Trophoblast cell (in vitro differentiated cells and primary cell): ENCODE results near the gene IFNA5.

Experiments used
- DNase-seq, 2 donors: peaks; one replicate each; pipeline ENCODE4 v3.0.0-alpha.2; 2016
- H2AFZ ChIP-seq: 2 replicates; pipeline ENCODE4 v1.6.1; 2013; ENCODE audit warnings: low read length, moderate library complexity, mild to moderate bottlenecking; ENCODE audit not compliant: insufficient read depth, poor library complexity
- H2AK5ac ChIP-seq: 2 replicates; pipeline ENCODE4 v1.6.1; 2013; ENCODE audit warnings: mild to moderate bottlenecking, low read length
- H2BK120ac ChIP-seq: 2 replicates; pipeline ENCODE4 v1.6.1; 2013; ENCODE audit warnings: low read length, mild to moderate bottlenecking, moderate library complexity; ENCODE audit not compliant: insufficient read depth, poor library complexity
- H2BK12ac ChIP-seq: 2 replicates; pipeline ENCODE4 v1.6.1; 2013; ENCODE audit warnings: mild to moderate bottlenecking, low read length, moderate library complexity
- H2BK5ac ChIP-seq: 2 replicates; pipeline ENCODE4 v1.6.1; 2013; ENCODE audit warnings: low read length, low read depth, moderate library complexity, mild to moderate bottlenecking; ENCODE audit not compliant: poor library complexity
- H3K14ac ChIP-seq: 2 replicates; pipeline ENCODE4 v1.6.1; 2013; ENCODE audit warnings: mild to moderate bottlenecking, low read length
- H3K18ac ChIP-seq: 2 replicates; pipeline ENCODE4 v1.6.1; 2013; ENCODE audit warnings: mild to moderate bottlenecking, low read length
- H3K23ac ChIP-seq: 2 replicates; pipeline ENCODE4 v1.6.1; 2013; ENCODE audit warnings: low read length
- H3K27ac ChIP-seq: 2 replicates; pipeline ENCODE4 v1.5.1; 2013; ENCODE audit warnings: low read depth, mild to moderate bottlenecking, inconsistent platforms, low read length, moderate library complexity
- H3K27me3 ChIP-seq: 2 replicates; pipeline ENCODE4 v1.6.1; 2013; ENCODE audit warnings: inconsistent platforms, mild to moderate bottlenecking, low read length, moderate library complexity; ENCODE audit not compliant: insufficient read depth
- H3K36me3 ChIP-seq, 2 experiments: 1 replicate in 1 of 2; 2 replicates in 1 of 2; pipeline ENCODE4 v1.6.1; 2013; ENCODE audit warnings: low read length in 2 of 2, mild to moderate bottlenecking in 2 of 2, moderate library complexity in 1 of 2; ENCODE audit not compliant: insufficient read depth in 2 of 2, control insufficient read depth in 1 of 2
- H3K4ac ChIP-seq: 2 replicates; pipeline ENCODE4 v1.6.1; 2013; ENCODE audit warnings: low read depth, mild to moderate bottlenecking, low read length, moderate library complexity
- H3K4me1 ChIP-seq, 2 experiments: 1 replicate in 1 of 2; 2 replicates in 1 of 2; pipeline ENCODE4 v1.6.1; 2013; ENCODE audit warnings: low read length in 2 of 2, mild to moderate bottlenecking in 2 of 2, moderate library complexity in 1 of 2; ENCODE audit not compliant: insufficient read depth in 2 of 2, control insufficient read depth in 1 of 2
- H3K4me2 ChIP-seq: 2 replicates; pipeline ENCODE4 v1.6.1; 2013; ENCODE audit warnings: inconsistent platforms, mild to moderate bottlenecking, low read length, moderate library complexity
- H3K4me3 ChIP-seq: 2 replicates; pipeline ENCODE4 v1.5.1; 2013; ENCODE audit warnings: mild to moderate bottlenecking, low read depth, low read length, inconsistent platforms
- H3K79me1 ChIP-seq: one replicate; pipeline ENCODE4 v1.6.1; 2013; ENCODE audit warnings: low read length
- H3K79me2 ChIP-seq: 2 replicates; pipeline ENCODE4 v1.6.1; 2013; ENCODE audit warnings: low read length, mild to moderate bottlenecking; ENCODE audit not compliant: control insufficient read depth, insufficient read depth, poor library complexity
- H3K9ac ChIP-seq: 2 replicates; pipeline ENCODE4 v1.6.1; 2013; ENCODE audit warnings: mild to moderate bottlenecking, low read length
- H3K9me3 ChIP-seq: 2 replicates; pipeline ENCODE4 v1.6.1; 2013; ENCODE audit warnings: low read depth, mild to moderate bottlenecking, control low read depth, inconsistent platforms, low read length; ENCODE audit not compliant: insufficient read depth
- H4K12ac ChIP-seq: 2 replicates; pipeline ENCODE4 v1.6.1; 2013; ENCODE audit warnings: low read depth, mild to moderate bottlenecking, low read length, moderate library complexity
- H4K8ac ChIP-seq: 2 replicates; pipeline ENCODE4 v1.6.1; 2013; ENCODE audit warnings: low read depth, mild to moderate bottlenecking, low read length, moderate library complexity
- H4K91ac ChIP-seq: one replicate; pipeline ENCODE4 v1.6.1; 2013; ENCODE audit warnings: low read depth, mild to moderate bottlenecking, low read length, moderate library complexity
- WGBS: extraction: QIAGEN DNeasy Blood & Tissue Kit; methylation state at CpG from one replicate; pipeline ENCODE4 v1.1.7; 2013; ENCODE audit warnings: missing lambda C conversion rate; ENCODE audit not compliant: insufficient read length, insufficient coverage; ENCODE audit errors: extremely low coverage; 5-methylcytosine and 5-hydroxymethylcytosine counted together

IFNA5 gene

DNA sequence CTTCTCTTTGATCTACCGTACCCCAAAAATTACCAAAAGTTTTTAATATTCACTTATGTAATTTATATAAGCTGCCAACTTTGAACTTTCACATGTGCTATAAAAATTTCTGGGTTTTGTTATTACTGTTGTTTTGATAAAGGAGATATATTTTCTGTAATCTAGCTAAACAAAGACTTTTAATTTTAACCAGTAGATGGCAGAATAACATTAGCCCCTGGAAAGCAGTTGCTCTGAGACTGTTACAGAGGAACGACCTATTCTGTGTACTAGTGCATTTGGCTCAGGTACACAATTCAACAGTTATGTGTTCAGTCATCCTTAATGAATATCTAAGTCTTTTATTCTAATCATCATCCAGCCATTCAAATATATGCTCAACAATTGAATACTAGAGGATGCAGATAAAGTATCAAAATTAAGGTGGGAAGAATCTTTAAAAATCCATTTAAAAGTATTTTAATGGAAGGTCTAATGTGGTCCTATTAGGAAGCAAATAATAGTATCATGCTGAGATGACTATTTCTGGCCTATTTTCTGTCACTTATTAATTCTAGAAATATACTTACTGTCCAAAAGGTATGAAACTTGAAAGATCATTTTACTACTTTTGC lies 21.5 kb upstream of the IFNA5 start:
- H4K12ac ChIP-seq, result no peak overlapping the region
- no peak overlapping the region for H3K4ac ChIP-seq
- H3K9me3 ChIP-seq, result no peaks in the 10 kb centered on the region
- DNase-seq, result peak in 1 of 2 donors; percentile 83
- H2AK5ac ChIP-seq, result no peak overlapping the region
- H2BK5ac ChIP-seq, result no peak overlapping the region
- peaks cover 0 to 3% of the 10 kb centered on the region in 2 experiments for H3K36me3 ChIP-seq
- no peaks in the 10 kb centered on the region for H3K27me3 ChIP-seq
- no peaks in the 10 kb centered on the region for H3K79me1 ChIP-seq
- H3K18ac ChIP-seq, result no peak overlapping the region
- H3K79me2 ChIP-seq, result no peaks in the 10 kb centered on the region
- H2AFZ ChIP-seq, result no peak overlapping the region
- no peak overlapping the region for H3K4me3 ChIP-seq
- WGBS, result no CpG with 5 or more reads among the region's 2 CpGs
- H3K23ac ChIP-seq, result no peak overlapping the region
- no peak overlapping the region for H3K14ac ChIP-seq
- no peak overlapping the region for H2BK12ac ChIP-seq
- no peak overlapping the region for H3K4me2 ChIP-seq
- H4K91ac ChIP-seq, result no peak overlapping the region
- no peak overlapping the region for H3K27ac ChIP-seq
- peaks cover 0 to 1% of the 10 kb centered on the region in 2 experiments for H3K4me1 ChIP-seq
- no peak overlapping the region for H3K9ac ChIP-seq
- H4K8ac ChIP-seq, result no peak overlapping the region
- H2BK120ac ChIP-seq, result no peak overlapping the region

DNA sequence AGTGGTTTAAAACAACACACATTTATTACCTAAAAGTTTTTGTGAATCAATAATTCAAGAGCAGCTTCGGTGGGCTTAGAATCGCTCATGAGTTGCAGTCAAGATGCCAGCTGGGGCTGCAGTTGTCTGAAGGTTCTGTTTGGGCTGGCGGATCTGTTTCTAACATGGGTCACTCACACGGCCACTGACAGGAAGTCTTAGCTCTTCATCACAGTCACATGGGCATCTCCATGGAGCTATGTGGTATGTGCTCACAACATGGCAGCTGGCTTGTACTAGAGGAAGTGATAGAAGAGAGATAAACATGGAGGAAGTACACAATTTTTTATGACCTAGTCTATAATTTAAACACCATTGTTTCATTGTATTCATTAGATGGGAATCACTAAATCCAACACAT lies 18.9 kb upstream of the IFNA5 start:
- peaks cover 0 to 5% of the 10 kb centered on the region in 2 experiments for H3K36me3 ChIP-seq
- H2AK5ac ChIP-seq, result no peak overlapping the region
- H3K27ac ChIP-seq, result no peak overlapping the region
- no peaks in the 10 kb centered on the region for H3K79me1 ChIP-seq
- H3K4me1 ChIP-seq, result no peaks in the 10 kb centered on the region
- H2BK5ac ChIP-seq, result no peak overlapping the region
- no peak overlapping the region for H3K4me3 ChIP-seq
- no peaks in the 10 kb centered on the region for H3K9me3 ChIP-seq
- no peak overlapping the region for H4K8ac ChIP-seq
- no peaks in the 10 kb centered on the region for H3K79me2 ChIP-seq
- H2BK12ac ChIP-seq, result no peak overlapping the region
- H2AFZ ChIP-seq, result no peak overlapping the region
- no peak overlapping the region for H4K12ac ChIP-seq
- no peak overlapping the region for H3K14ac ChIP-seq
- no peak overlapping the region for H3K23ac ChIP-seq
- no peak overlapping the region for H3K4me2 ChIP-seq
- no peak overlapping the region for H3K9ac ChIP-seq
- H4K91ac ChIP-seq, result no peak overlapping the region
- H3K27me3 ChIP-seq, result no peaks in the 10 kb centered on the region
- no peak overlapping the region for H2BK120ac ChIP-seq
- H3K18ac ChIP-seq, result no peak overlapping the region
- no peak overlapping the region for H3K4ac ChIP-seq
- no CpG with 5 or more reads among the region's 4 CpGs for WGBS
- no peak for DNase-seq

DNA sequence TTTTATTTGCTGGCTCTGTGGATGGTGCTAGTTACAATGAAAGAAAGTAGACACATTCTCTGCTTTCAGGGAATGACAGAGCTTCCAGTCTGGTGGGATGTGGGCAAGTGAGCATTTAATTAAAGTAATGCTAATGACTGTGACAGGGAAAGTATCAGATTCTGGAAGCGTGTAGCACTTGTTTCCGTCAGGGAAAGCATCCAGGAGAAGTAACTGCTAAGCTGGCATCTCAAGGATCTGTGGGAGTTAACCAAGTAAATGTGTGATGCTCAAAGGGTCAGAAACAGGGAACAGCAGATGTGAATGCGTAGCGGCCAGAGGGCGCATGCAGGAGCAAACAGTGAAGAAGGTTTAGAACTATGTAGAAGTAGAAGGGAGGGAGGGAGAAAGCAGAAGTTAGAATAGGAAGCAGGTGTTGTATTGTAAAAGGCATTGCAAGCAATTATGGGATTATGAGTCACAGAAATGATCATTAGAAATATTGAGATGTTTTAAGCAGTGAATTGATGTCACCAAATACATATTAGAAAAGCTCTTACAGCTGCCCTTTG lies 17.9 kb upstream of the IFNA5 start:
- H3K27me3 ChIP-seq, result no peaks in the 10 kb centered on the region
- no peak overlapping the region for H2BK12ac ChIP-seq
- no peaks in the 10 kb centered on the region for H3K4me1 ChIP-seq
- H4K12ac ChIP-seq, result no peak overlapping the region
- no peak overlapping the region for H3K4ac ChIP-seq
- no peak overlapping the region for H4K91ac ChIP-seq
- H3K23ac ChIP-seq, result no peak overlapping the region
- no peak overlapping the region for H2BK5ac ChIP-seq
- no peak overlapping the region for H3K9ac ChIP-seq
- no peak for DNase-seq
- H3K27ac ChIP-seq, result no peak overlapping the region
- H3K79me2 ChIP-seq, result no peaks in the 10 kb centered on the region
- no peak overlapping the region for H3K14ac ChIP-seq
- no peak overlapping the region for H3K18ac ChIP-seq
- peaks cover 0 to 5% of the 10 kb centered on the region in 2 experiments for H3K36me3 ChIP-seq
- no peaks in the 10 kb centered on the region for H3K79me1 ChIP-seq
- H4K8ac ChIP-seq, result peak overlapping the region; percentile 28
- no peak overlapping the region for H3K4me2 ChIP-seq
- no peak overlapping the region for H3K4me3 ChIP-seq
- H2AK5ac ChIP-seq, result no peak overlapping the region
- H3K9me3 ChIP-seq, result no peaks in the 10 kb centered on the region
- H2AFZ ChIP-seq, result no peak overlapping the region
- no CpG with 5 or more reads among the region's 5 CpGs for WGBS
- H2BK120ac ChIP-seq, result no peak overlapping the region

DNA sequence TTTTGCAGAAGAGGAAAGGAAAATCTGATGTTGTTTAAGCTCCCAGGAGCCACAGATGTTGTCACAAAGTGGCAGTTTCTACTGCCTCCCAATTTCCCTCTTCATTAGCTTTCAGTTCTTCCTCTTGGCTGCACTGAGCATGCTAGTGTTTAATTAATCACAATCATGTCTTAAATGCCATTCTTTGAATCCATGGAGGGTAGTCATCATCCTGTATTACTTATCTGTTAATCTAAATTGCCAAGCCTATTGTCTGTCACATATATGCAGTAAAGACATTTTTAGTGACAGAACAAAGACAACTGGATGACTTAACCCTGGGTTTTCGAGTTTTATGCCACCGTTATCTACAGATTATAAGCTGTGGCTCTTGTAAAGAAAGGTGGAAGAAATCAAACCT lies 15.4 kb upstream of the IFNA5 start:
- DNase-seq, result no peak
- no peaks in the 10 kb centered on the region for H3K9me3 ChIP-seq
- H3K79me1 ChIP-seq, result no peaks in the 10 kb centered on the region
- no peaks in the 10 kb centered on the region for H3K79me2 ChIP-seq
- no CpG with 5 or more reads among the region's 2 CpGs for WGBS
- no peak overlapping the region for H3K4ac ChIP-seq
- no peaks in the 10 kb centered on the region for H3K27me3 ChIP-seq
- H2BK5ac ChIP-seq, result no peak overlapping the region
- no peak overlapping the region for H3K4me2 ChIP-seq
- H2AK5ac ChIP-seq, result no peak overlapping the region
- H3K9ac ChIP-seq, result no peak overlapping the region
- H3K14ac ChIP-seq, result no peak overlapping the region
- no peak overlapping the region for H4K12ac ChIP-seq
- H4K91ac ChIP-seq, result no peak overlapping the region
- H2BK12ac ChIP-seq, result no peak overlapping the region
- H3K18ac ChIP-seq, result no peak overlapping the region
- no peak overlapping the region for H2BK120ac ChIP-seq
- no peak overlapping the region for H4K8ac ChIP-seq
- no peak overlapping the region for H2AFZ ChIP-seq
- H3K4me3 ChIP-seq, result no peak overlapping the region
- H3K27ac ChIP-seq, result no peak overlapping the region
- peaks cover 0 to 5% of the 10 kb centered on the region in 2 experiments for H3K36me3 ChIP-seq
- no peak overlapping the region for H3K23ac ChIP-seq
- no peaks in the 10 kb centered on the region for H3K4me1 ChIP-seq
